ENCODE results near the gene KCNN4. TPM values are rescaled to one million over a fixed set of nuclear protein-coding genes. Genes with fewer than 3 reads are reported as not detected.

The KCNN4 gene
- total and polyA plus RNA-seq, 2 experiments from 2014 or later = 0.86 to 3.2 TPM

- Histone ChIP-seq H3K4me3 (no peak overlapping the region), H3K27ac (ENCODE audit: low read depth) (no peak overlapping the region), H4K20me1 (replicated peaks; ENCODE audit: insufficient read depth) (no peaks in the 10 kb centered on the region), H3K27me3 (ENCODE audit: insufficient read depth) (peaks cover 21% of the 10 kb centered on the region), H3K9me2 (ENCODE audit: insufficient read depth) (no peaks in the 10 kb centered on the region), H3K36me3 (ENCODE audit: insufficient read depth) (no peaks in the 10 kb centered on the region), H3K4me2 (no peak overlapping the region), H3F3A (replicated peaks; ENCODE audit: low read depth) (no peaks in the 10 kb centered on the region), H2AFZ (no peak overlapping the region), H3K79me2 (replicated peaks; ENCODE audit: insufficient read depth) (no peaks in the 10 kb centered on the region), H3K4me1 (ENCODE audit: insufficient read depth) (peaks cover 28% of the 10 kb centered on the region)
- Mint-ChIP-seq H3K4me1 (peaks cover 43% of the 10 kb centered on the region), H3K4me3 (no peak overlapping the region; the same call in 2 of the 3 replicates), H3K9me3 (no peaks in the 10 kb centered on the region; the same call in 2 of the 3 replicates), H3K36me3 (ENCODE audit: low read depth) (no peaks in the 10 kb centered on the region), H3K27ac (no peak overlapping the region), H3K27me3 (ENCODE audit: insufficient read depth, low read depth, poor library complexity) (peaks cover 33% of the 10 kb centered on the region)
- DNase-seq (ENCODE audit: low spot score) = no peak
- no peak for ATAC-seq
- no peak for TF ChIP-seq ZNF331 (CRISPR knock-in tag; IDR thresholded peaks at IDR 0.05; ENCODE audit: low read depth)
- TF ChIP-seq, protein P1, sequence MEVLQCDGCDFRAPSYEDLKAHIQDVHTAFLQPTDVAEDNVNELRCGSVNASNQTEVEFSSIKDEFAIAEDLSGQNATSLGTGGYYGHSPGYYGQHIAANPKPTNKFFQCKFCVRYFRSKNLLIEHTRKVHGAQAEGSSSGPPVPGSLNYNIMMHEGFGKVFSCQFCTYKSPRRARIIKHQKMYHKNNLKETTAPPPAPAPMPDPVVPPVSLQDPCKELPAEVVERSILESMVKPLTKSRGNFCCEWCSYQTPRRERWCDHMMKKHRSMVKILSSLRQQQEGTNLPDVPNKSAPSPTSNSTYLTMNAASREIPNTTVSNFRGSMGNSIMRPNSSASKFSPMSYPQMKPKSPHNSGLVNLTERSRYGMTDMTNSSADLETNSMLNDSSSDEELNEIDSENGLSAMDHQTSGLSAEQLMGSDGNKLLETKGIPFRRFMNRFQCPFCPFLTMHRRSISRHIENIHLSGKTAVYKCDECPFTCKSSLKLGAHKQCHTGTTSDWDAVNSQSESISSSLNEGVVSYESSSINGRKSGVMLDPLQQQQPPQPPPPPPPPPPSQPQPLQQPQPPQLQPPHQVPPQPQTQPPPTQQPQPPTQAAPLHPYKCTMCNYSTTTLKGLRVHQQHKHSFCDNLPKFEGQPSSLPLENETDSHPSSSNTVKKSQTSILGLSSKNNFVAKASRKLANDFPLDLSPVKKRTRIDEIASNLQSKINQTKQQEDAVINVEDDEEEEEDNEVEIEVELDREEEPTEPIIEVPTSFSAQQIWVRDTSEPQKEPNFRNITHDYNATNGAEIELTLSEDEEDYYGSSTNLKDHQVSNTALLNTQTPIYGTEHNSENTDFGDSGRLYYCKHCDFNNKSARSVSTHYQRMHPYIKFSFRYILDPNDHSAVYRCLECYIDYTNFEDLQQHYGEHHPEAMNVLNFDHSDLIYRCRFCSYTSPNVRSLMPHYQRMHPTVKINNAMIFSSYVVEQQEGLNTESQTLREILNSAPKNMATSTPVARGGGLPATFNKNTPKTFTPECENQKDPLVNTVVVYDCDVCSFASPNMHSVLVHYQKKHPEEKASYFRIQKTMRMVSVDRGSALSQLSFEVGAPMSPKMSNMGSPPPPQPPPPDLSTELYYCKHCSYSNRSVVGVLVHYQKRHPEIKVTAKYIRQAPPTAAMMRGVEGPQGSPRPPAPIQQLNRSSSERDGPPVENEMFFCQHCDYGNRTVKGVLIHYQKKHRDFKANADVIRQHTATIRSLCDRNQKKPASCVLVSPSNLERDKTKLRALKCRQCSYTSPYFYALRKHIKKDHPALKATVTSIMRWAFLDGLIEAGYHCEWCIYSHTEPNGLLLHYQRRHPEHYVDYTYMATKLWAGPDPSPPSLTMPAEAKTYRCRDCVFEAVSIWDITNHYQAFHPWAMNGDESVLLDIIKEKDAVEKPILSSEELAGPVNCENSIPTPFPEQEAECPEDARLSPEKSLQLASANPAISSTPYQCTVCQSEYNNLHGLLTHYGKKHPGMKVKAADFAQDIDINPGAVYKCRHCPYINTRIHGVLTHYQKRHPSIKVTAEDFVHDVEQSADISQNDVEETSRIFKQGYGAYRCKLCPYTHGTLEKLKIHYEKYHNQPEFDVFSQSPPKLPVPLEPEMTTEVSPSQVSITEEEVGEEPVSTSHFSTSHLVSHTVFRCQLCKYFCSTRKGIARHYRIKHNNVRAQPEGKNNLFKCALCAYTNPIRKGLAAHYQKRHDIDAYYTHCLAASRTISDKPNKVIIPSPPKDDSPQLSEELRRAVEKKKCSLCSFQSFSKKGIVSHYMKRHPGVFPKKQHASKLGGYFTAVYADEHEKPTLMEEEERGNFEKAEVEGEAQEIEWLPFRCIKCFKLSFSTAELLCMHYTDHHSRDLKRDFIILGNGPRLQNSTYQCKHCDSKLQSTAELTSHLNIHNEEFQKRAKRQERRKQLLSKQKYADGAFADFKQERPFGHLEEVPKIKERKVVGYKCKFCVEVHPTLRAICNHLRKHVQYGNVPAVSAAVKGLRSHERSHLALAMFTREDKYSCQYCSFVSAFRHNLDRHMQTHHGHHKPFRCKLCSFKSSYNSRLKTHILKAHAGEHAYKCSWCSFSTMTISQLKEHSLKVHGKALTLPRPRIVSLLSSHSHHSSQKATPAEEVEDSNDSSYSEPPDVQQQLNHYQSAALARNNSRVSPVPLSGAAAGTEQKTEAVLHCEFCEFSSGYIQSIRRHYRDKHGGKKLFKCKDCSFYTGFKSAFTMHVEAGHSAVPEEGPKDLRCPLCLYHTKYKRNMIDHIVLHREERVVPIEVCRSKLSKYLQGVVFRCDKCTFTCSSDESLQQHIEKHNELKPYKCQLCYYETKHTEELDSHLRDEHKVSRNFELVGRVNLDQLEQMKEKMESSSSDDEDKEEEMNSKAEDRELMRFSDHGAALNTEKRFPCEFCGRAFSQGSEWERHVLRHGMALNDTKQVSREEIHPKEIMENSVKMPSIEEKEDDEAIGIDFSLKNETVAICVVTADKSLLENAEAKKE (CRISPR knock-in tag; IDR thresholded peaks at IDR 0.05) = no peak
- no peak for TF ChIP-seq JUNB (IDR thresholded peaks at IDR 0.05; ENCODE audit: unreplicated experiment)
- no peak for TF ChIP-seq EZH2phosphoT487 (IDR thresholded peaks at IDR 0.05; ENCODE audit: unreplicated experiment)
- no peak for TF ChIP-seq NANOG (IDR thresholded peaks at IDR 0.05; ENCODE audit: borderline replicate concordance)
- TF ChIP-seq CTCF (conservative IDR thresholded peaks at IDR 0.05; ENCODE audit: low read depth in 2 of 2) = no peak
- TF ChIP-seq, protein P2, sequence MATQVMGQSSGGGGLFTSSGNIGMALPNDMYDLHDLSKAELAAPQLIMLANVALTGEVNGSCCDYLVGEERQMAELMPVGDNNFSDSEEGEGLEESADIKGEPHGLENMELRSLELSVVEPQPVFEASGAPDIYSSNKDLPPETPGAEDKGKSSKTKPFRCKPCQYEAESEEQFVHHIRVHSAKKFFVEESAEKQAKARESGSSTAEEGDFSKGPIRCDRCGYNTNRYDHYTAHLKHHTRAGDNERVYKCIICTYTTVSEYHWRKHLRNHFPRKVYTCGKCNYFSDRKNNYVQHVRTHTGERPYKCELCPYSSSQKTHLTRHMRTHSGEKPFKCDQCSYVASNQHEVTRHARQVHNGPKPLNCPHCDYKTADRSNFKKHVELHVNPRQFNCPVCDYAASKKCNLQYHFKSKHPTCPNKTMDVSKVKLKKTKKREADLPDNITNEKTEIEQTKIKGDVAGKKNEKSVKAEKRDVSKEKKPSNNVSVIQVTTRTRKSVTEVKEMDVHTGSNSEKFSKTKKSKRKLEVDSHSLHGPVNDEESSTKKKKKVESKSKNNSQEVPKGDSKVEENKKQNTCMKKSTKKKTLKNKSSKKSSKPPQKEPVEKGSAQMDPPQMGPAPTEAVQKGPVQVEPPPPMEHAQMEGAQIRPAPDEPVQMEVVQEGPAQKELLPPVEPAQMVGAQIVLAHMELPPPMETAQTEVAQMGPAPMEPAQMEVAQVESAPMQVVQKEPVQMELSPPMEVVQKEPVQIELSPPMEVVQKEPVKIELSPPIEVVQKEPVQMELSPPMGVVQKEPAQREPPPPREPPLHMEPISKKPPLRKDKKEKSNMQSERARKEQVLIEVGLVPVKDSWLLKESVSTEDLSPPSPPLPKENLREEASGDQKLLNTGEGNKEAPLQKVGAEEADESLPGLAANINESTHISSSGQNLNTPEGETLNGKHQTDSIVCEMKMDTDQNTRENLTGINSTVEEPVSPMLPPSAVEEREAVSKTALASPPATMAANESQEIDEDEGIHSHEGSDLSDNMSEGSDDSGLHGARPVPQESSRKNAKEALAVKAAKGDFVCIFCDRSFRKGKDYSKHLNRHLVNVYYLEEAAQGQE (IDR thresholded peaks at IDR 0.05; ENCODE audit: unreplicated experiment) = no peak
- no peak for TF ChIP-seq STAT1 (IDR thresholded peaks at IDR 0.05; ENCODE audit: unreplicated experiment)
- TF ChIP-seq CREB1 (CRISPR knock-in tag; IDR thresholded peaks at IDR 0.05; ENCODE audit: low read depth) = no peak
- TF ChIP-seq, protein P3, sequence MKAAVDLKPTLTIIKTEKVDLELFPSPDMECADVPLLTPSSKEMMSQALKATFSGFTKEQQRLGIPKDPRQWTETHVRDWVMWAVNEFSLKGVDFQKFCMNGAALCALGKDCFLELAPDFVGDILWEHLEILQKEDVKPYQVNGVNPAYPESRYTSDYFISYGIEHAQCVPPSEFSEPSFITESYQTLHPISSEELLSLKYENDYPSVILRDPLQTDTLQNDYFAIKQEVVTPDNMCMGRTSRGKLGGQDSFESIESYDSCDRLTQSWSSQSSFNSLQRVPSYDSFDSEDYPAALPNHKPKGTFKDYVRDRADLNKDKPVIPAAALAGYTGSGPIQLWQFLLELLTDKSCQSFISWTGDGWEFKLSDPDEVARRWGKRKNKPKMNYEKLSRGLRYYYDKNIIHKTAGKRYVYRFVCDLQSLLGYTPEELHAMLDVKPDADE (IDR thresholded peaks at IDR 0.05) = no peak
Observed at GRCh38 chr19:43778651-43779050, 2.1 kb downstream of the KCNN4 start.
